Measurements from ENCODE around the gene PRODH2.

- TF ChIP-seq CTCF (IDR thresholded peaks at IDR 0.05; ENCODE audit: low read depth, low read length, missing input control) (no peak), RAD21 (IDR thresholded peaks at IDR 0.05) (no peak), GABPA (IDR thresholded peaks at IDR 0.05 in 1 of 2, conservative IDR thresholded peaks at IDR 0.05 in 1 of 2) (no peak), ATF3 (IDR thresholded peaks at IDR 0.05) (no peak), TAF1 (conservative IDR thresholded peaks at IDR 0.05) (no peak), EGR1 (IDR thresholded peaks at IDR 0.05; ENCODE audit: low read depth in 2 of 2) (no peak), HNF4G (IDR thresholded peaks at IDR 0.05) (no peak)
These were observed 31.9 kb downstream of the PRODH2 start for GRCh38 chr19:35780717-35781116.
